Coronary artery (tissue), 2 donors: ENCODE measurements around the gene LRRC63.
"Not testable (repeated sequence)": the region's sequence is repeated elsewhere in the genome, so short reads cannot be mapped to it uniquely, and the experiment has no call there.

ENCODE experiments used
- DNase-seq: peaks from one replicate; pipeline ENCODE4 v3.0.0-alpha.2; 2017; ENCODE audit warnings: low spot score
- H3K27ac ChIP-seq, 2 donors: fragments of 200-600 bp; sonication (generic); one replicate each; pipeline ENCODE4 v1.5.1; 2016 to 2019
- H3K4me3 ChIP-seq: fragments of 200-600 bp; sonication (generic); 2 replicates; pipeline ENCODE4 v1.5.1; 2016; ENCODE audit warnings: mild to moderate bottlenecking, moderate library complexity
- CTCF ChIP-seq: fragments of 200-600 bp; sonication (generic); IDR thresholded peaks from one replicate; pipeline ENCODE4 v1.5.1; 2019; ENCODE audit warnings: antibody characterized with exemption

LRRC63 gene

GRCh38 chr13:46211483-46212351 lies at the start of gene LRRC63:
TSS of gene LRRC63 (plus strand) at chr13:46211928. CDS start at chr13:46213035, 1,107 bp downstream.
- peak; percentile 77 for DNase-seq
- Histone ChIP-seq H3K4me3 (peak within 1 kb of the TSS; percentile 71), H3K27ac (peak within 1 kb of the TSS in 1 of 2 donors; percentile 15)
- TF ChIP-seq CTCF = no peak

GRCh38 chr13:46162741-46163140 lies 49.0 kb upstream of the LRRC63 start:
- not testable (repeated sequence) for DNase-seq, H3K4me3 ChIP-seq, H3K27ac ChIP-seq

- no peak for TF ChIP-seq CTCF
Observed at GRCh38 chr13:46164661-46165060, 47.1 kb upstream of the LRRC63 start.

GRCh38 chr13:46165485-46166223 lies 46.1 kb upstream of the LRRC63 start:
- no peak overlapping the region for H3K4me3 ChIP-seq

More at GRCh38 chr13:46164661-46165060, 47.1 kb upstream of the LRRC63 start:
- Histone ChIP-seq H3K27ac (no peak overlapping the region), H3K4me3 (no peak overlapping the region)
- no peak for DNase-seq

GRCh38 chr13:46166224-46166584 lies 45.5 kb upstream of the LRRC63 start:
- H3K27ac ChIP-seq = no peak overlapping the region
- no peak for TF ChIP-seq CTCF
- no peak overlapping the region for H3K4me3 ChIP-seq
- no peak for DNase-seq

More at GRCh38 chr13:46165485-46166223, 46.1 kb upstream of the LRRC63 start:
- no peak for TF ChIP-seq CTCF
- DNase-seq = no peak
- no peak overlapping the region for H3K27ac ChIP-seq

GRCh38 chr13:46166947-46167610 lies 44.6 kb upstream of the LRRC63 start:
- no peak for DNase-seq
- Histone ChIP-seq H3K27ac (no peak overlapping the region), H3K4me3 (no peak overlapping the region)
- TF ChIP-seq CTCF = no peak

- DNase-seq = no peak
- no peak overlapping the region for H3K27ac ChIP-seq
- no peak overlapping the region for H3K4me3 ChIP-seq
- no peak for TF ChIP-seq CTCF
Observed at GRCh38 chr13:46168341-46168740, 43.4 kb upstream of the LRRC63 start.
